Hepatocyte (in vitro differentiated cells): Measurements from ENCODE around the gene SATB2. TPM values are rescaled to one million over a fixed set of nuclear protein-coding genes. Genes with fewer than 3 reads are reported as not detected.

Experiments
- DNase-seq: peaks from one replicate; pipeline ENCODE4 v3.0.0-alpha.2; 2016; ENCODE audit warnings: low spot score
- H2AFZ ChIP-seq: fragments of 200-600 bp; sonication (generic); 2 replicates; pipeline ENCODE4 v1.6.0; 2016; ENCODE audit warnings: antibody characterized with exemption, mild to moderate bottlenecking
- H3K27ac ChIP-seq: fragments of 200-600 bp; sonication (generic); 2 replicates; pipeline ENCODE4 v1.5.1; 2016; ENCODE audit warnings: mild to moderate bottlenecking
- H3K27me3 ChIP-seq: fragments of 200-600 bp; sonication (generic); 2 replicates; pipeline ENCODE4 v1.6.1; 2016
- H3K36me3 ChIP-seq: fragments of 200-600 bp; sonication (generic); replicated peaks from 2 replicates; pipeline ENCODE4 v1.5.1; 2016; ENCODE audit warnings: low read depth; ENCODE audit not compliant: insufficient read depth
- H3K4me1 ChIP-seq: fragments of 200-600 bp; sonication (generic); 2 replicates; pipeline ENCODE4 v1.5.1; 2016; ENCODE audit warnings: mild to moderate bottlenecking, moderate library complexity; ENCODE audit not compliant: insufficient read depth
- H3K4me2 ChIP-seq: fragments of 200-600 bp; sonication (generic); 2 replicates; pipeline ENCODE4 v1.6.0; 2016
- H3K4me3 ChIP-seq: fragments of 200-600 bp; sonication (generic); 2 replicates; pipeline ENCODE4 v1.5.1; 2016; ENCODE audit warnings: mild to moderate bottlenecking
- H3K79me2 ChIP-seq: fragments of 200-600 bp; sonication (generic); 2 replicates; pipeline ENCODE4 v1.6.0; 2017; ENCODE audit warnings: mild to moderate bottlenecking
- H3K9me2 ChIP-seq: fragments of 200-600 bp; sonication (generic); replicated peaks from 2 replicates; pipeline ENCODE4 v1.6.0; 2017; ENCODE audit warnings: mild to moderate bottlenecking; ENCODE audit not compliant: insufficient read depth
- H3K9me3 ChIP-seq: fragments of 200-600 bp; sonication (generic); 2 replicates; pipeline ENCODE4 v1.5.1; 2016; ENCODE audit warnings: low read depth, mild to moderate bottlenecking
- H4K20me1 ChIP-seq: fragments of 200-600 bp; sonication (generic); 2 replicates; pipeline ENCODE4 v1.6.0; 2016; ENCODE audit warnings: mild to moderate bottlenecking; ENCODE audit not compliant: insufficient read depth, poor library complexity, severe bottlenecking
- CTCF ChIP-seq: fragments of 200-600 bp; sonication (generic); IDR thresholded peaks from 2 replicates; pipeline ENCODE4 v1.5.1; 2016; ENCODE audit warnings: antibody characterized with exemption, mild to moderate bottlenecking; ENCODE audit not compliant: poor library complexity
- EZH2 ChIP-seq: fragments of 200-600 bp; sonication (generic); IDR thresholded peaks from 2 replicates; pipeline ENCODE4 v1.6.1; 2016; ENCODE audit warnings: antibody characterized with exemption, mild to moderate bottlenecking, borderline replicate concordance
- EZH2phosphoT487 ChIP-seq: fragments of 200-600 bp; sonication (generic); IDR thresholded peaks from one replicate; pipeline ENCODE4 v1.6.1; 2018; ENCODE audit warnings: antibody characterized with exemption, mild to moderate bottlenecking, low read depth, moderate library complexity; ENCODE audit not compliant: unreplicated experiment, severe bottlenecking
- WGBS: methylation state at CpG from one replicate; pipeline ENCODE4 v1.1.6; 2016; ENCODE audit warnings: low lambda C conversion rate; ENCODE audit errors: missing lambda C conversion rate; 5-methylcytosine and 5-hydroxymethylcytosine counted together
- polyA plus RNA-seq: library from polyadenylated mRNA; unstranded; fragments of >200 nt; fragmentation: Nextera tagmentation; extraction: Ambion mirVana; gene quantifications from 2 replicates; pipeline ENCODE4 v1.2.1, GENCODE V29; 2016
- total RNA-seq: library from RNA; depleted of rRNA; stranded (reverse); fragments of >200 nt; gene quantifications from 2 replicates; pipeline ENCODE4 v1.2.3, GENCODE V29; 2014

SATB2 gene
- total and polyA plus RNA-seq, 2 experiments from 2014 or later = 1.9 to 8.7 TPM

- no peaks in the 10 kb centered on the region for H3K79me2 ChIP-seq
- H3K9me2 ChIP-seq = no peaks in the 10 kb centered on the region
- H3K27me3 ChIP-seq = no peaks in the 10 kb centered on the region
- H3K4me2 ChIP-seq = no peak overlapping the region
- no peaks in the 10 kb centered on the region for H3K9me3 ChIP-seq
- H3K4me1 ChIP-seq = no peaks in the 10 kb centered on the region
- H3K4me3 ChIP-seq = no peak overlapping the region
- no peak overlapping the region for H3K27ac ChIP-seq
- DNase-seq = no peak
- no peak overlapping the region for H2AFZ ChIP-seq
- no peaks in the 10 kb centered on the region for H3K36me3 ChIP-seq
- no peaks in the 10 kb centered on the region for H4K20me1 ChIP-seq
- TF ChIP-seq CTCF (no peak), EZH2 (no peak), EZH2phosphoT487 (no peak)
Measured at GRCh38 chr2:199261936-199262335, 195.8 kb downstream of the SATB2 start.

- no peaks in the 10 kb centered on the region for H3K9me3 ChIP-seq
- 78% methylated on average over 1 of the region's 1 CpG for WGBS
- no peaks in the 10 kb centered on the region for H3K36me3 ChIP-seq
- no peak overlapping the region for H3K27ac ChIP-seq
- no peaks in the 10 kb centered on the region for H3K9me2 ChIP-seq
- no peak overlapping the region for H3K4me3 ChIP-seq
- no peak overlapping the region for H2AFZ ChIP-seq
- peak; percentile 25 for DNase-seq
- H3K27me3 ChIP-seq = no peaks in the 10 kb centered on the region
- TF ChIP-seq CTCF (no peak), EZH2 (no peak), EZH2phosphoT487 (no peak)
- no peaks in the 10 kb centered on the region for H3K79me2 ChIP-seq
- H4K20me1 ChIP-seq = no peaks in the 10 kb centered on the region
- H3K4me2 ChIP-seq = no peak overlapping the region
- no peaks in the 10 kb centered on the region for H3K4me1 ChIP-seq
Measured at GRCh38 chr2:199261239-199261638, 196.5 kb downstream of the SATB2 start.

DNA sequence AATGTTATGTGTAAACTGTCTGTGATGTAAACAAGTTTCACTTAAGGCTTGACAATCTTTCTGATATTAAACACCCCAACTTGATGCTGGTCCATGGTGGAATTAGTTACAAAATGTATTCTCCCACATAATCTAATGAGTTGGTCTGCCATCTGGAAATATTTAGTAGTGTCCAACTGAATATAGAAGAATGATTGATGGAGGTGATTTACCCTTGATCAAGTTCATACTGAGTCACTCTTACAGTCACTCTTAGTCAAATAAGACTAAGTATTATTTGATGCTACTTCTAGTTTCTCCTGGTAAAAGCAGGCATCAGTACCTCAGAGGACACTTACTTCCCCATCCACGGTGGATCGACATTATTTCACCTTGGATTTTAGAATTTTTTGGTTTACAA, 198.1 kb downstream of the SATB2 start:
- TF ChIP-seq EZH2 (no peak), CTCF (no peak), EZH2phosphoT487 (no peak)
- no peak overlapping the region for H2AFZ ChIP-seq
- no peaks in the 10 kb centered on the region for H3K4me1 ChIP-seq
- H3K4me3 ChIP-seq = no peak overlapping the region
- H4K20me1 ChIP-seq = no peaks in the 10 kb centered on the region
- DNase-seq = no peak
- H3K9me3 ChIP-seq = no peaks in the 10 kb centered on the region
- H3K27me3 ChIP-seq = no peaks in the 10 kb centered on the region
- no peaks in the 10 kb centered on the region for H3K36me3 ChIP-seq
- 66% methylated on average over 2 of the region's 2 CpGs for WGBS
- no peak overlapping the region for H3K4me2 ChIP-seq
- no peaks in the 10 kb centered on the region for H3K79me2 ChIP-seq
- H3K9me2 ChIP-seq = no peaks in the 10 kb centered on the region
- no peak overlapping the region for H3K27ac ChIP-seq

GRCh38 chr2:199258291-199258690, 199.4 kb downstream of the SATB2 start:
- no peak overlapping the region for H3K27ac ChIP-seq
- H3K4me2 ChIP-seq = no peak overlapping the region
- no peak for TF ChIP-seq EZH2
- no peak for TF ChIP-seq EZH2phosphoT487
- no peak for TF ChIP-seq CTCF
- no peaks in the 10 kb centered on the region for H3K4me1 ChIP-seq
- no peak overlapping the region for H2AFZ ChIP-seq
- H3K27me3 ChIP-seq = no peaks in the 10 kb centered on the region
- no peaks in the 10 kb centered on the region for H3K79me2 ChIP-seq
- no peaks in the 10 kb centered on the region for H4K20me1 ChIP-seq
- H3K36me3 ChIP-seq = no peaks in the 10 kb centered on the region
- no peak overlapping the region for H3K4me3 ChIP-seq
- H3K9me2 ChIP-seq = no peaks in the 10 kb centered on the region
- H3K9me3 ChIP-seq = no peaks in the 10 kb centered on the region
- no peak for DNase-seq
